Right lobe of liver (tissue), 4 donors: ENCODE data around the gene PIGO.
A peak's percentile ranks its signal among the peaks of the same experiment; 100 is the strongest.

ENCODE experiments used
- CTCF ChIP-seq, 4 donors: fragments of 200-600 bp in 3 of 4; fragments of 450-650 bp in 1 of 4; IDR thresholded peaks; one replicate each; pipeline versions ENCODE4 v1.5.1 to v1.8.0; 2016 to 2022; ENCODE audit warnings: antibody characterized with exemption in 4 of 4, mild to moderate bottlenecking in 2 of 4
- POLR2A ChIP-seq: fragments of 450-650 bp; IDR thresholded peaks from one replicate; pipeline ENCODE4 v1.6.1; 2017; ENCODE audit warnings: antibody characterized with exemption, mild to moderate bottlenecking
- donor health status: DM: no; HTN: no; CAD: no.
- donor health status: DM: no; HTN: no; CAD: no.
- donor health status: DM: no; HTN: yes; CAD: no.

DNA sequence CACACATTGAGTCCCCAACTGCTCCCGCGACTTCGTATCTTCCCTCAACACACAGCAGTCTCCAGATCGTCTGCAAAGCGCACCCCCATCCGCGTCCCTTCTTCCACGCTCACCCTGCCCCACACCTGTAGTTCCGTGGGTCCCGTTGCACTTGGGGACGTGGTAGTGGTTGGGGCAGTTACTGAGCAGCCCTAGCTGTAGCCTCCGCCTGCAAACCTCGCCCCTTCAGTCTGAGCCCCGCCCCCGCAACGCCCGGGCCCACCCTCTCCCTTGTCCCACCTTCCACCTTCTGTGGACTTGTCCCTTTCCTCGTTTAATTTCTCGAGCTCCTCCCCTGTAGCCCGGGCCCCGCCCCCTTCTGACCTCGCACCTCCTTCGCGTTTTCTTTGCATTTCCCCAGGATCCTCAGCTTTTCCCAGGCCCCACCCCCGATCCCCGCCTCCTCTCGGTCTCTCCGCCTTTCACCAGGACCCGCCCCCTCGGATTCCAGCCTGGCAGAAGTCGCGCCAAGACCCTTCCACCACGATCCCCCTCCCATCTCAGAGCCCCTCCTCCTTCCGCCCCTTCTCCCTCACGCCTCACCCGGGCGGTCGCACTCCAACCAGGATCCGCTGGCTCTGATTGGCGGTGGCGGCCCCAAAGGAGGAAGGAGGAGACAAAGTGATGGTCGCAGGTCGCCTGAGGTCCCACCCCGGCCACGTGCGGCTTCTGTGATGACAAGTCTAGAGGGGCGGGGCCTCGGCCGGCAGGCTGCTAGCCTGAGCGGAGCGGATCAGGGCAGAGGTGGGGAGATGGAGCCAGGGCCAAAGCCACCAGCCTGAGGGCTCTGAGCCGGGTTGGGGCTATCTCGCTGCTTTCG, 19.5 kb upstream of the PIGO start, which contains the start of gene ATOSB:
- TF ChIP-seq POLR2A: peak; percentile 59
- TF ChIP-seq CTCF (IDR thresholded peaks at IDR 0.05): no peak
